ENCODE results near the gene HJV. TPM values are rescaled to one million over a fixed set of nuclear protein-coding genes. Genes with fewer than 3 reads are reported as not detected.

The HJV gene
- total and polyA plus RNA-seq, 2 of the 13 experiments (the other 11 are each of a cell fraction or from before 2014, with no cell fraction given): 0.18 TPM; not detected in 1

GRCh38 chr1:145996433-145997015 lies 25.0 kb downstream of the HJV start, which contains the start of gene TXNIP (continued):
- TF ChIP-seq AKNA (CRISPR knock-in tag; IDR thresholded peaks at IDR 0.05; ENCODE audit: borderline replicate concordance) (no peak), ZBTB10 (CRISPR knock-in tag; IDR thresholded peaks at IDR 0.05; ENCODE audit: borderline replicate concordance) (no peak), ZBTB40 (IDR thresholded peaks at IDR 0.05) (no peak), ZBTB40 (CRISPR knock-in tag; IDR thresholded peaks at IDR 0.05) (peak; percentile 57; the same call in 1 of the 2 replicates), ZNF350 (CRISPR knock-in tag; IDR thresholded peaks at IDR 0.05; ENCODE audit: borderline replicate concordance, low read depth) (peak; percentile 97), PAX8 (CRISPR knock-in tag; IDR thresholded peaks at IDR 0.05; ENCODE audit: borderline replicate concordance) (no peak), JDP2 (CRISPR knock-in tag; IDR thresholded peaks at IDR 0.05; ENCODE audit: borderline replicate concordance) (no peak), ZNF576 (CRISPR knock-in tag; IDR thresholded peaks at IDR 0.05) (no peak), ZNF629 (CRISPR knock-in tag; conservative IDR thresholded peaks at IDR 0.05) (no peak), ATF4 (CRISPR knock-in tag; IDR thresholded peaks at IDR 0.05) (peak in 1 of 2 experiments; percentile 63; a peak in 1 of 4 replicates)
